RWPE1 (cell line): ENCODE data around the gene SNAI3.

Source experiments
- CTCF ChIA-PET: fragments of 350-600 bp; sonication (Branson Sonifier 250); formaldehyde crosslinking; extraction: SDS; loops from one replicate; lab custom pipeline; 2021; lab: Yijun Ruan, JAX
- POLR2A ChIA-PET: fragments of 400-600 bp; formaldehyde crosslinking; extraction: SDS; loops from one replicate; lab custom pipeline; 2020; ENCODE audit warnings: antibody characterized with exemption; ENCODE audit not compliant: low non-redundant PET; lab: Yijun Ruan, JAX
- DNase-seq: peaks from one replicate; pipeline ENCODE4 v3.0.0; 2012; ENCODE audit warnings: low spot score
- H3K27ac ChIP-seq: fragments of 450-650 bp; 2 replicates; pipeline ENCODE4 v1.5.1; 2017
- TF ChIP-seq, protein P1 (sequence below): fragments of 450-650 bp; conservative IDR thresholded peaks from 2 replicates; pipeline ENCODE4 v1.5.1; 2017; ENCODE audit warnings: low read depth, mild to moderate bottlenecking

Gene SNAI3

DNA sequence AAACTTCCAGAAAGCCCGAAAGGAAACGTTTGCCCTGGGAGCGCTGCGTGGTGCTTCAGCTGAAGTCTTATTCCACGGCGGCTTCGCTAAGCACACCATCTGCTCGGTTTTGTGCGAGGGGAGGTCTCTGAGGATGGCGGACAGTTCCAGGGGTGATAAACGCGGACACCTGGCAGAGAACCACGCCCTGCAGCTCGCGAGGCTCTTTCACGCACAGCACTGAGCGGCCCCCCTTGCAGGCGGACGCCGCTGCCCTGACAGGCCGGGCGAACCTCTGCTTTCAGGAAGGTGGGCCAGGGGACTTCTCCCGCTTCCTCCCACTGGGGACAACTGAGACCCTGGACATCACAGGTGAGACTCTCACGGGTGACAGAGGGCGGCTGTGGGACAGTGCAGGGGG is 27.1 kb downstream of the SNAI3 start:
- TF ChIP-seq, protein P1, sequence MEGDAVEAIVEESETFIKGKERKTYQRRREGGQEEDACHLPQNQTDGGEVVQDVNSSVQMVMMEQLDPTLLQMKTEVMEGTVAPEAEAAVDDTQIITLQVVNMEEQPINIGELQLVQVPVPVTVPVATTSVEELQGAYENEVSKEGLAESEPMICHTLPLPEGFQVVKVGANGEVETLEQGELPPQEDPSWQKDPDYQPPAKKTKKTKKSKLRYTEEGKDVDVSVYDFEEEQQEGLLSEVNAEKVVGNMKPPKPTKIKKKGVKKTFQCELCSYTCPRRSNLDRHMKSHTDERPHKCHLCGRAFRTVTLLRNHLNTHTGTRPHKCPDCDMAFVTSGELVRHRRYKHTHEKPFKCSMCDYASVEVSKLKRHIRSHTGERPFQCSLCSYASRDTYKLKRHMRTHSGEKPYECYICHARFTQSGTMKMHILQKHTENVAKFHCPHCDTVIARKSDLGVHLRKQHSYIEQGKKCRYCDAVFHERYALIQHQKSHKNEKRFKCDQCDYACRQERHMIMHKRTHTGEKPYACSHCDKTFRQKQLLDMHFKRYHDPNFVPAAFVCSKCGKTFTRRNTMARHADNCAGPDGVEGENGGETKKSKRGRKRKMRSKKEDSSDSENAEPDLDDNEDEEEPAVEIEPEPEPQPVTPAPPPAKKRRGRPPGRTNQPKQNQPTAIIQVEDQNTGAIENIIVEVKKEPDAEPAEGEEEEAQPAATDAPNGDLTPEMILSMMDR: no peak
- peak overlapping the region; percentile 28; the same call in 1 of the 2 replicates for H3K27ac ChIP-seq
- ChIA-PET CTCF (no interaction called here), POLR2A (no interaction called here)
- no peak for DNase-seq

DNA sequence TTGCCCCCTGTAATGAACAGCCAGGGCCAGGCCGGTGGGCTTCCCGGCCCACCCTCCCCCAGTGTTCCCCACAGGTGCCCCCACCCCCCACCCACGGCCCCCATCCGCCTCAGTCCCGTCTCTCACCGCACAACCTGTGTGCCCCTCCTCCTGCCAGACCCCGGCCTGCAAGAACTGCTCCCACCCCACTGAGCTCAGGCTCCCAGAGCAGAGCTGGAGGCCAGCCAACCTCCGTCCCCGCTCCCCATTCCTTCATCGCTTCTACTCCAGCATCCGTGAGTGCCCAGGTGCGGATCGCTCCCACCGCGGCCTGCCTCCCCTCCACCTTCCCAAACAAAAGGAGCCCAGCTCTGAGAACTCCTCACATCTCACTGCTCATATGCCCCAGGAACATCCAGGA is 27.6 kb downstream of the SNAI3 start:
- ChIA-PET POLR2A (no interaction called here), CTCF (no interaction called here)
- H3K27ac ChIP-seq: no peak overlapping the region
- no peak for DNase-seq
- TF ChIP-seq, protein P1: no peak

DNA sequence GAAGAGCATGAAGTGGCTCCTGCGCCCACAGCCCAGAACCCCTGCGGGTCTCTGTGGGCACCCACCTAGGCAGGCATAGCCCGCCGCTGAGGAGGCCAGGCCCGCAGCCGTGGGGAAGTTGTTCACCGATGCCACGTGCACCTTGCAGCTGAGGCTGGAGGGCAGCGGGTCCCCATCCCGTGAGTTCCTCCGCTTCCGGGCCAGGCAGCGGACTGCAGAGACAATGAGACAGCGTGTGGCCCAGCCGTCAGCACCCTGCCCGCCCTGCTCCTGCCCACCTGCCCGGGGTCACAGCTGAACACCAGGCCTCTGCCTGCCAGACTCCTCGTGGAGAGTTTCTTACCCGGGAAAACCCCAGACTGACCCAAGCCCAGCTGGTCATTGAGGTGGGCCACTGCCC is 28.9 kb downstream of the SNAI3 start:
- DNase-seq: no peak
- TF ChIP-seq, protein P1: no peak
- ChIA-PET CTCF (interaction anchor here (0.7 kb wide), 1 partner anchor 61 kb away, joined by 5 read pairs; no protein-coding TSS in a partner anchor), POLR2A (no interaction called here)
- H3K27ac ChIP-seq: peak overlapping the region; percentile 20

DNA sequence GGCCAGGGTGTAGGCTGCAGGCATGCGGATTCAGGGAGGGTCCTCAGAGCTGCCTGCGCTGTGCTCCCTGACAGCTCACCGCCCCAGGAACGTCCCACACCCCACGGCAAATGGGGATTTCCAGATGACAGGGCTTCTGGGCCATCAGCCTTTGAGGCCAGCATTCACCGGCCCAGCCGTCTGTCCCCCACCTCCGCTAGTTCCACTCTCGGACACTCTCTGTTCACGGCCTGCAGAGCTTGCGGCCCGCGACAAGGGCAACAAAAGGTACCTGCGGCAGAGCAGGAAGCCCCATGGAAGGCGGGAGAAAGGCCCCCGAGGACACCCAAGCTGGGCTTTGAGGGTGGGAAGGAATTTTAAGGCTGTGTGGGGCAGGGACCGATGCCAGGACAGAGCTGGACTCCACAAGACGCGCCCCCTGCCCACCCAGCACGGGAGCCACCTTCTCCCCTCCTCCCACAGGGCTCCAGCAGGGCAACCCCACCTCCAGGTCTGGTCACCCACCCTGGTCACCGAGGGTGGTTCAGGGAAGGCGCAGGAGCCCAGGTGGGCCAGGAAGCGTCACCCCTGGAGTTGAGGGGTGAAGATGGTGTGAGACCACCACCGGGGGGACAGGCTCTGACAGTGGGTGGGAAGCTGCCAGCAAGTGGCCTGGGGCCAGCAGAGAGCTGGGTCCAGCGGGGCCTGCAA is 29.9 kb downstream of the SNAI3 start:
- 0 out of 2 replicates have a peak overlapping the region, but pooled peaks have one; percentile 3 for H3K27ac ChIP-seq
- TF ChIP-seq, protein P1: no peak

DNA sequence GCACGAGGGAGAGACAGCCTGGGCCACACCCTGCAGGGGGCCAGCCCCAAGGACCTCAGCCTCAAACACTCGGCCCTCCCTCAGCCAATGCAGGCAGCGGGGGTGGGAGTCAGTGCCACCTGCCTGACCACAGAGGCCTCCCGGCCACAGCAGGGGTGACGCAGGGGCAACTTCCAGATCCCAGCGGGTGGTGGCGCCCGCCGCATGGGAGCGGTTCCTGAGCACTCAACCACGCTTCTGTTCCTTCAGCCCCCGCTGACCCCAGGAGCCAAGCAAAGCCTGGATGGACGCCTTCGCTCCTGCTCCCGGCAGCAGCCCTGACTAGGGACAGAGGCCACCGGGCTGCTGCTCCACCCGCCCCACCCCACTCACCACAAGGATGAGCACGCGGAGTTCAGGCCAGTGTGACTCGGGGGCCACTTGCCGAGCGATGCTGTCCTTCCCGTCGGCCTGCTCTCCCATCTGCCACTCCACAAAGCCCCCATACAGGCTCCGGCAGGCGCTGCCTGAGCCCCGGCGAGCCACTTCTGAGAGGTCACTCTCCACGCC is 30.5 kb downstream of the SNAI3 start:
- DNase-seq: no peak
- ChIA-PET POLR2A (no interaction called here), CTCF (no interaction called here)
- TF ChIP-seq, protein P1: no peak
- H3K27ac ChIP-seq: peak overlapping the region; percentile 3; the same call in 1 of the 2 replicates

More for the DNA sequence above, 29.9 kb downstream of the SNAI3 start:
- ChIA-PET POLR2A (no interaction called here), CTCF (no interaction called here)
- no peak for DNase-seq

DNA sequence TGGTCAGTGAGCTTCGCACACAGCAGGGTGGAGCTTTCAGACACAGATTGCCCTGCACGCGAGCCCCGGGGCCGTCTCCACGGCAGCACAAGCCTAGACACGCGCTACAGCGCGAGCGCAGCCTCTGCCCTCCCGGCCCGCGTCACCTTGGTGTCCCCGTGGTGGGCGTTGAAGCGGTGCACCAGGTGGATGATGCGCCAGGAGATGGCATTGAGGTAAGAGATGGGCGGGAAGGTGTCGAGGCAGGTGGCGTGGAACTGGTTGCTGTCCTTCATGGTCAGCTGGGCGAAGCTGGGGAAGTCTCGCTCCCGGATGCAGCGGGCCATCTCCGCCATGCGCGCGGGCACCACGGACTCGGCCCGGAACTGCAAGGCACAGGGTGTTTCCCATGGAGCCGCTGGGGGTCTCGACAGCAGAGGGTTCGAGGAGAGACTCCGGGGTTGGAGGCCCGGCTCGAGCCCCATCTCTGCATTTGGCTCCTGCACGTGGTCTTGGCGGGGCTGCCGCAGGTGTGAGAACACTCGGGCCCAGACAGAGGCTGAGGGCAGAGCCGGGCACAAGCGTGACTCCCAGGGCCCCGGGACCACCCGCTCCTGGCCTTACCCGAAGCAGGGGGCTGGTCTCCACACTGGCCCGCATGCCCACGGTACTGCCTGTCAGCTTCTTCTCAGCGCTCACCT is 31.1 kb downstream of the SNAI3 start:
- ChIA-PET POLR2A (no interaction called here), CTCF (no interaction called here)
- H3K27ac ChIP-seq: peak overlapping the region; percentile 28
- DNase-seq: no peak
- TF ChIP-seq, protein P1: no peak
